ENCODE data around the gene CLN5.

DNA sequence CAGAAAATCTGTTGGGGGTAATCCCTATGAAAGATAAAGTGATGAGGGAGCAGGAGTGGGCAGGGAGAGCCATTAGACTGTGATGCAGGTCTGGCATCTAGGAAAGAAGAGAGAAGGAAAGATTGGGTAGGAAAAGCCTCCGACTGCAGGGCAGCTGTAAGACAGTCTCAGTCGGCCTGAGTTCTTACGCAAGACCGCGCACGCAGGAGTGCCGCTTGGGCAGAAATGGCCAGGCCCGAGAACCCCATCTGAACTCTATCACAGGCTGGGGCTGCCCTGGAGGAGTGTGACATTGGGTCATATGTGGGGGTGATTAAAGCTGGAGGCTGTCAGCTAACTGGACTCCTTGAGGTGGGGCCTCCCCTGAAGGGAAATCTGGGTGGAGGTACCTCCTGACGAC is 49.0 kb downstream of the CLN5 start:
- no peak for TF ChIP-seq MEF2A (IDR thresholded peaks at IDR 0.05; ENCODE audit: insufficient read depth, low read depth, low read length)
- TF ChIP-seq, protein P1, sequence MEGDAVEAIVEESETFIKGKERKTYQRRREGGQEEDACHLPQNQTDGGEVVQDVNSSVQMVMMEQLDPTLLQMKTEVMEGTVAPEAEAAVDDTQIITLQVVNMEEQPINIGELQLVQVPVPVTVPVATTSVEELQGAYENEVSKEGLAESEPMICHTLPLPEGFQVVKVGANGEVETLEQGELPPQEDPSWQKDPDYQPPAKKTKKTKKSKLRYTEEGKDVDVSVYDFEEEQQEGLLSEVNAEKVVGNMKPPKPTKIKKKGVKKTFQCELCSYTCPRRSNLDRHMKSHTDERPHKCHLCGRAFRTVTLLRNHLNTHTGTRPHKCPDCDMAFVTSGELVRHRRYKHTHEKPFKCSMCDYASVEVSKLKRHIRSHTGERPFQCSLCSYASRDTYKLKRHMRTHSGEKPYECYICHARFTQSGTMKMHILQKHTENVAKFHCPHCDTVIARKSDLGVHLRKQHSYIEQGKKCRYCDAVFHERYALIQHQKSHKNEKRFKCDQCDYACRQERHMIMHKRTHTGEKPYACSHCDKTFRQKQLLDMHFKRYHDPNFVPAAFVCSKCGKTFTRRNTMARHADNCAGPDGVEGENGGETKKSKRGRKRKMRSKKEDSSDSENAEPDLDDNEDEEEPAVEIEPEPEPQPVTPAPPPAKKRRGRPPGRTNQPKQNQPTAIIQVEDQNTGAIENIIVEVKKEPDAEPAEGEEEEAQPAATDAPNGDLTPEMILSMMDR (IDR thresholded peaks at IDR 0.05 in 2 of 3, conservative IDR thresholded peaks at IDR 0.05 in 1 of 3; ENCODE audit: control insufficient read depth in 2 of 3, extremely low read depth in 1 of 3, insufficient read depth in 1 of 3, low read depth in 3 of 3, low read length in 3 of 3), result no peak
- TF ChIP-seq EZH2 (IDR thresholded peaks at IDR 0.05; ENCODE audit: borderline replicate concordance, control insufficient read depth, low read depth, low read length), result no peak
- TF ChIP-seq, protein P2, sequence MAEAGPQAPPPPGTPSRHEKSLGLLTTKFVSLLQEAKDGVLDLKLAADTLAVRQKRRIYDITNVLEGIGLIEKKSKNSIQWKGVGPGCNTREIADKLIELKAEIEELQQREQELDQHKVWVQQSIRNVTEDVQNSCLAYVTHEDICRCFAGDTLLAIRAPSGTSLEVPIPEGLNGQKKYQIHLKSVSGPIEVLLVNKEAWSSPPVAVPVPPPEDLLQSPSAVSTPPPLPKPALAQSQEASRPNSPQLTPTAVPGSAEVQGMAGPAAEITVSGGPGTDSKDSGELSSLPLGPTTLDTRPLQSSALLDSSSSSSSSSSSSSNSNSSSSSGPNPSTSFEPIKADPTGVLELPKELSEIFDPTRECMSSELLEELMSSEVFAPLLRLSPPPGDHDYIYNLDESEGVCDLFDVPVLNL (IDR thresholded peaks at IDR 0.05; ENCODE audit: low read depth, low read length), result no peak
- no peak for TF ChIP-seq POLR2A (IDR thresholded peaks at IDR 0.05; ENCODE audit: low read depth, low read length)
- TF ChIP-seq, protein P3, sequence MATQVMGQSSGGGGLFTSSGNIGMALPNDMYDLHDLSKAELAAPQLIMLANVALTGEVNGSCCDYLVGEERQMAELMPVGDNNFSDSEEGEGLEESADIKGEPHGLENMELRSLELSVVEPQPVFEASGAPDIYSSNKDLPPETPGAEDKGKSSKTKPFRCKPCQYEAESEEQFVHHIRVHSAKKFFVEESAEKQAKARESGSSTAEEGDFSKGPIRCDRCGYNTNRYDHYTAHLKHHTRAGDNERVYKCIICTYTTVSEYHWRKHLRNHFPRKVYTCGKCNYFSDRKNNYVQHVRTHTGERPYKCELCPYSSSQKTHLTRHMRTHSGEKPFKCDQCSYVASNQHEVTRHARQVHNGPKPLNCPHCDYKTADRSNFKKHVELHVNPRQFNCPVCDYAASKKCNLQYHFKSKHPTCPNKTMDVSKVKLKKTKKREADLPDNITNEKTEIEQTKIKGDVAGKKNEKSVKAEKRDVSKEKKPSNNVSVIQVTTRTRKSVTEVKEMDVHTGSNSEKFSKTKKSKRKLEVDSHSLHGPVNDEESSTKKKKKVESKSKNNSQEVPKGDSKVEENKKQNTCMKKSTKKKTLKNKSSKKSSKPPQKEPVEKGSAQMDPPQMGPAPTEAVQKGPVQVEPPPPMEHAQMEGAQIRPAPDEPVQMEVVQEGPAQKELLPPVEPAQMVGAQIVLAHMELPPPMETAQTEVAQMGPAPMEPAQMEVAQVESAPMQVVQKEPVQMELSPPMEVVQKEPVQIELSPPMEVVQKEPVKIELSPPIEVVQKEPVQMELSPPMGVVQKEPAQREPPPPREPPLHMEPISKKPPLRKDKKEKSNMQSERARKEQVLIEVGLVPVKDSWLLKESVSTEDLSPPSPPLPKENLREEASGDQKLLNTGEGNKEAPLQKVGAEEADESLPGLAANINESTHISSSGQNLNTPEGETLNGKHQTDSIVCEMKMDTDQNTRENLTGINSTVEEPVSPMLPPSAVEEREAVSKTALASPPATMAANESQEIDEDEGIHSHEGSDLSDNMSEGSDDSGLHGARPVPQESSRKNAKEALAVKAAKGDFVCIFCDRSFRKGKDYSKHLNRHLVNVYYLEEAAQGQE (IDR thresholded peaks at IDR 0.05; ENCODE audit: low read depth, low read length), result no peak
- TF ChIP-seq RFX5 (IDR thresholded peaks at IDR 0.05; ENCODE audit: low read depth, low read length), result no peak
